ENCODE measurements around the gene ITGA2B. TPM values are rescaled to one million over a fixed set of nuclear protein-coding genes. Genes with fewer than 3 reads are reported as not detected.

Gene ITGA2B
- total RNA-seq, 2 donors from 2014 or later: 0.33 to 1.8 TPM

DNA sequence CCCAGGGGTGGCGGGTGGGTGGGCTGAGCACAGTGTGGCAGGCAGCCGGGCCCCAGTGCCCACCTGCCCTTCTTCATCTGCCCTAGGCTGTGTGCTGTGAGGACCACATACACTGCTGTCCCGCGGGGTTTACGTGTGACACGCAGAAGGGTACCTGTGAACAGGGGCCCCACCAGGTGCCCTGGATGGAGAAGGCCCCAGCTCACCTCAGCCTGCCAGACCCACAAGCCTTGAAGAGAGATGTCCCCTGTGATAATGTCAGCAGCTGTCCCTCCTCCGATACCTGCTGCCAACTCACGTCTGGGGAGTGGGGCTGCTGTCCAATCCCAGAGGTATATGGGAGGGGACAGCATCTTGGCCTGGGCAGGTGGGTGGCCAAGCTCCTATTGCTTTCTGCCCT is 38.0 kb downstream of the ITGA2B start:
- DNase-seq (no peak), ATAC-seq (no peak)
- TF ChIP-seq CTCF (IDR thresholded peaks at IDR 0.05): no peak
- no peak for TF ChIP-seq POLR2A (IDR thresholded peaks at IDR 0.05)
- H3K9me3 ChIP-seq: no peaks in the 10 kb centered on the region
- WGBS, 2 donors: 83% methylated on average over 8 of the region's 8 CpGs; no CpG with 5 or more reads in 1 of the 2 donors
- intact Hi-C loops (cut with DNase I): no loop called here
- H3K36me3 ChIP-seq (replicated peaks in 1 of 2; ENCODE audit: insufficient read depth in 1 of 2, low read depth in 2 of 2): peaks cover 8 to 22% of the 10 kb centered on the region in 2 donors
- H3K4me1 ChIP-seq: peaks cover 8% of the 10 kb centered on the region
- no peak overlapping the region for H3K4me3 ChIP-seq
- H3K27ac ChIP-seq: no peak overlapping the region
- H3K27me3 ChIP-seq: no peaks in the 10 kb centered on the region

GRCh38 chr17:44350733-44351226 is 38.7 kb downstream of the ITGA2B start:
- H3K27me3 ChIP-seq: no peaks in the 10 kb centered on the region
- TF ChIP-seq POLR2A (IDR thresholded peaks at IDR 0.05): no peak
- peak; percentile 54 to 74 (median 65) for TF ChIP-seq CTCF (IDR thresholded peaks at IDR 0.05)
- 60% methylated on average over 6 of the region's 6 CpGs; no CpG with 5 or more reads in 1 of the 2 donors for WGBS, 2 donors
- H3K4me3 ChIP-seq: no peak overlapping the region
- H3K27ac ChIP-seq: no peak overlapping the region
- peaks cover 14% of the 10 kb centered on the region for H3K4me1 ChIP-seq
- ATAC-seq (peak; percentile 41), DNase-seq (peak; percentile 67 to 81 (median 68))
- intact Hi-C loops (cut with DNase I): no loop called here
- H3K9me3 ChIP-seq: no peaks in the 10 kb centered on the region
- peaks cover 8 to 22% of the 10 kb centered on the region in 2 donors for H3K36me3 ChIP-seq (replicated peaks in 1 of 2; ENCODE audit: insufficient read depth in 1 of 2, low read depth in 2 of 2)

- TF ChIP-seq CTCF (IDR thresholded peaks at IDR 0.05): no peak
- Histone ChIP-seq H3K9me3 (no peaks in the 10 kb centered on the region), H3K27me3 (no peaks in the 10 kb centered on the region), H3K36me3 (replicated peaks in 1 of 2; ENCODE audit: insufficient read depth in 1 of 2, low read depth in 2 of 2) (peaks cover 8 to 22% of the 10 kb centered on the region in 2 donors), H3K27ac (no peak overlapping the region), H3K4me3 (no peak overlapping the region), H3K4me1 (peaks cover 17% of the 10 kb centered on the region)
- ATAC-seq: no peak
- WGBS, 2 donors: 91 to 92% methylated on average over 9 to 12 of the region's 12 CpGs
- intact Hi-C loops (cut with DNase I): no loop called here
- no peak for DNase-seq
Observed at GRCh38 chr17:44349553-44350070, 39.8 kb downstream of the ITGA2B start.

- Histone ChIP-seq H3K27ac (no peak overlapping the region), H3K4me3 (no peak overlapping the region), H3K36me3 (replicated peaks in 1 of 2; ENCODE audit: insufficient read depth in 1 of 2, low read depth in 2 of 2) (peaks cover 8 to 22% of the 10 kb centered on the region in 2 donors), H3K4me1 (peaks cover 23% of the 10 kb centered on the region), H3K27me3 (no peaks in the 10 kb centered on the region), H3K9me3 (no peaks in the 10 kb centered on the region)
- ATAC-seq: no peak
- no peak for DNase-seq
- no peak for TF ChIP-seq POLR2A (IDR thresholded peaks at IDR 0.05)
- TF ChIP-seq CTCF (IDR thresholded peaks at IDR 0.05): no peak
- 85 to 89% methylated on average over 5 to 6 of the region's 6 CpGs for WGBS, 2 donors
- intact Hi-C loops (cut with DNase I): no loop called here
Observed at GRCh38 chr17:44348988-44349364, 40.5 kb downstream of the ITGA2B start.
